Measurements from ENCODE around the gene ANTXR2.

DNA sequence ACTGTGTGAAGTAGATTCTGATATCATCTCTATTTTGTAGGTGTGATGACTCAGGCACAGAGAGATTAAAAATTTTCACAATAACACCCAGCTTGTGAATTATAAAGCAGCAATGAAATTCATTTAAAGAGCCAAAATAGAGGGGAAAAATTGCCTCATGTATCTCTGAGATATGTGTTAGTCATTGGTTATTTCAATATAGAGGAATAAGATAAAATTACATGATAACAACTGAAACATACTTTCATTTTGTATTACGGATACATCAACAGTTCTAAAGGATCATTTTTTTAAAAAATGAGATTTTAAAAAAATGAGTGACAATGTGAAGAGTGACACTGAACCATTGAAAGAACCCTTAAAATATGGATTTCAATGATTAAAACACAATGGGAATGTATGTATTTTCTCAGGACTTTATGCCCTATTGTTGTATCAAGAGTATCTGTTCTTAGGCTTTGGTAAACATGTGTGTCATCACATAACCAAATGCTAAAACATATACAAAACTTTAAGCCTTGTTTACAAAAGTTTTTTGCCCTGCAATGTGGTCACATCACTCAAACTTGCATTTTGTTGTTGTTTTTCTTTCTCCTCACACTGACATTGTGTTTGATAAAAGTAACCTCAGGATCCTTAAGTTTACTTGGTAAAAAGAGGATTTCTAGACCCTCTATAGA lies 221.3 kb downstream of the ANTXR2 start:
- no peak for TF ChIP-seq POLR2AphosphoS5 (IDR thresholded peaks at IDR 0.05; ENCODE audit: control insufficient read depth, insufficient read depth, low read depth, low read length)
- no peak for TF ChIP-seq CTCF (IDR thresholded peaks at IDR 0.05 in 2 of 3, conservative IDR thresholded peaks at IDR 0.05 in 1 of 3; ENCODE audit: insufficient read depth in 2 of 3, low read depth in 1 of 3, low read length in 3 of 3)
- no peak for TF ChIP-seq FOXK1 (CRISPR knock-in tag; IDR thresholded peaks at IDR 0.05; ENCODE audit: borderline replicate concordance)

All from K562 (cell line).